Activated T-helper 9 cell treated with anti-CD3 and anti-CD28 coated beads, Interleukin-2, amount 50 U/mL, for 16 hours (primary cell): Measurements from ENCODE around the gene SIRT7.
"Not testable (repeated sequence)": the region's sequence is repeated elsewhere in the genome, so short reads cannot be mapped to it uniquely, and the experiment has no call there.

Experiments used
- DNase-seq: peaks from one replicate; pipeline ENCODE4 v3.0.0-alpha.2; 2020; ENCODE audit warnings: low read depth

Gene SIRT7

GRCh38 chr17:81954131-81955057 lies 36.4 kb upstream of the SIRT7 start:
- DNase-seq, result no peak

DNA sequence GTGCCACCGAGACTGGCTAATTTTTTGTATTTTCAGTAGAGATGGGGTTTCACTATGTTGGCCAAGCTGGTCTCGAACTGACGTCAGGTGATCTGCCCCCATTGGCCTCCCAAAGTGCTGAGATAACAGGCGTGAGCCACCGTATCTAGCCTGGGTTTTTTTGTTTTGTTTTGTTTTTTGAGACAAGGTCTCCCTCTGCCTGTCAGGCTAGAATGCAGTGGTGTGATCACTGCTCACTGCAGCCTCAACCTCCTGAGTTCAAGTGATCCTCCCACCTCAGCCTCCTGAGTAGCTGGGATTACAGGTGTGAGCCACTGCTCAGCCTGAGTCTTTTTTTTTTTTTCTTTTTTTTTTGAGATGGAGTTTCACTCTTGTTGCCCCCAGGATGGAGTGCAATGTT lies 35.5 kb upstream of the SIRT7 start:
- DNase-seq, result not testable (repeated sequence)

DNA sequence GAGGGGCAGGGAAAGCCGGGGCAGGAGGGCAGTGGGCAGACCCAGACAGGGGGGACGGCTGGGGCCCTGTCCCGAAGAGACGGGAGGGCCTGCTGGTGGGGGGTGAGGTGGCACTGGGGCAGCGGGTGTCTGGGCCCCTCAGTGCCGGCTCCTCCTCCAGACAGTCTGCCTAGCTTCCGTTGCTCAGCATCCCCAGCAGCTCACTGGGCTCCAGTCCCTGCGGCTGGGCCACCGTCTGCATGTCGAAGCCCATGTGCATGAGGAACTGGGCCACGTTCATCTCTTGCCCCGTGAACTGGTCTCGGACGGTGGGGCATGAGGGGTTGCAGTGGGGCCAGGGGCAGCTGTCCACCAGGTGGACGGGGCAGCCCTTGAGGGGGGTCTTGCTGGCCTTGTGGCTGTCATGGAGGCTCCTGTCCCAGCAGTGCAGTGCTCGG lies 34.8 kb upstream of the SIRT7 start:
- no peak for DNase-seq

GRCh38 chr17:81951785-81952684 lies 34.1 kb upstream of the SIRT7 start:
- no peak for DNase-seq

- DNase-seq, result no peak
Observed at GRCh38 chr17:81950501-81950900, 32.5 kb upstream of the SIRT7 start.

DNA sequence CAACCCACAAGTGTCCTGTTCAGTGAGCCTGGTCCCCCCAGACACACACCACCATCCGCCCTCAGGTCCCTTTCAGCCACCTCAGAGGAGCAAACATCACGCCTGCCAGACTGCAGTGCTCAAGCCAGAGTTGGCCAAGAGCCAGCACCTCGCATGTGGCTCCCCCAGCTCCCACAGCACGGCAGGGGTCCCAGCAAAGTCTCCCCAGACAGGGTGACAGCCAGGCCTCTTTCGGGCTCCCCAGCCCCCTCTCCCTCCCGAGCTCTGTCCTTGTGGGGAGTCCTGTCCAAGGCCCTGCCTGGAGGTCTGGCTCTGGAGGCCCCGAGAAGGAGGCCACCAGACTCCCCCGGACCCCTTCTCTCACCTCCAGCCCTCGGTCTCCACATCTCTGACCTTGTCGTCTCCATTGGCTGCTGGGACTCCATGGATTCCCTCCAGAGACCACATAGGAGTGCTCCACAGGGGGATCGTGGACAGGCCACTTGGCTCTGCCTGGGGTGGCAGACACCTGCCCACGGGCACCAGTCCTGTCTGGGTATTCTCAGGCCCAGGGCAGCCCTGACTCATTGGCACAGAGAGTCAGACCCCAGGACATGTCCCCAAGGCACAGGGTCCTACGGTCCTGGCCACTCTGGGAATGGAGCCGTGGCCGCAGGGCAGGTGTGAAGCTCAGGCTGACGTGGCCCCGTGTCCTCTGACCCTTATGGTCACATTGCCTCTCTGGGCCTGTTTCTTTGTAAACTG lies 30.8 kb upstream of the SIRT7 start:
- DNase-seq, result no peak

DNA sequence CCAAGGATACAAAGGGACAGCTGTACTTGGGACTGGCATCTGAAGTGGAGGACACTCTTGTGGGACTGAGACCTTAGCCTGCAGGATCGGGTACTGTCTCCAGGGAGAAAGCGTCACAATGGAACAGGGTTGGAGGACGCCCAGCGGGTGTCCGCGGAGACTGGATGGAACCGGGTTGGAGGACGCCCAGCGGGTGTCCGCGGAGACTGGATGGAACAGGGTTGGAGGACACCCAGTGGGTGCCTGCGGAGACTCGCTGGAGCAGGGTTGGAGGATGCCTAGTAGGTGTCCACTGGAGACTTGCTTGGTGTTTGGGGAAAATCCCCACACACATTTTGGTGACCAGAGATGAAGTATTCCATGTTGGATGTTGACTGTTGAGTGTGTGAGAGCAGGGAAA lies 29.2 kb upstream of the SIRT7 start, which contains the start of gene MYADML2:
TSS of gene MYADML2 (minus strand) at position 45 of the 400 bp plus-strand sequence. CDS start 5,492 bp downstream, outside the sequence.
- no peak for DNase-seq

- DNase-seq, result no peak
Observed at GRCh38 chr17:81944858-81945257, 26.9 kb upstream of the SIRT7 start.

DNA sequence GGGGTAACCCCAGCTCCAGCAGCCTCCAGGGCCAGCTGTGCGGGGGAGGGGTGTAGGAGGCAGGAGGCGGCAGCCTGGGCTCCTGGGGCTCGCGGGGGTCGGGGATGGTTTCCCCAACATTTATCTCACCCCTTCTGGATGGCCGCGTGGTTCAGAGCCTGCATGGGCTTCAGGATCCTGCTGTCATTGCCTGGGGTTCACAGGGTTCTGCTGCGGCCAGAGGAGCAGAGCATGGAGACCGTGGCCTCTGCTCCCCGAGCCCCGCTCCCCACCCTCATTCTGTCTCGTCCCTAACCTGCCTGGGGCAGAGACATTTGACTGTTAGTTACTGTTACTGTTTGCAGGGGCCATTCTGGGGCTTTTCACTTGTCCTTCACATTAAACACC lies 24.2 kb upstream of the SIRT7 start:
- DNase-seq, result no peak

DNA sequence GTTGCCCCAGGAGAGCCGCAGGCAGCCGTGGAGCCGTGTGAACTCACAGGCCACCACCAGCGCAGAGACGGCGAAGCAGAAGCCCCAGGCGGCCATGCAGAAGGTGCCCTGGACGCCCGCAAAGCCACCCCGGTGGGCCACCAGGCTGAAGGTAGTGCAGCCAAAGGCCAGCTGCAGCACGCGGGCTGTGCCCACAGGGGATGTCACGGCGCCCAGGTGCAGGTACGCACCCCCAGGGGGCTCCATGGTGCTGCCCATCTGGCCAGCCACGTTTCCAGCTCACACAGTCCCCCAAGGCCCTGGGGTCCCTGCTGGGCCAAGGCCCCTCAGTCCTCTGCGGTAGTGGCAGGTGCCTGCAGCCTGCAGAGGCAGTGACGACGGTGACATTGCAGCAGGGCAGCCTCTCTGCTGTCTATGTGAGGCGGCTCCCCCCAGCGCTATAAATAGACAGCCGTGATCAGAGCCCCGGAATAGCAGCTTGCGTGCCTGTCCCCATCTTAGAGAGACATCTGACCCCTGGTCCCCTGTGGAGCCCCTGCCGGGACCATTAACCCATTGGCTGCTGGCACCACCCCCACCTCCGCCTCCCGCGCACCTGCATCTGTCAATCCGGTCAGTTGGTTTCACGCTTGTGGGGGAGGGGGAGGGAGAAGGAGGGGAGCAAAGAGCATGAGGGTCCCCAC lies 23.6 kb upstream of the SIRT7 start:
- DNase-seq, result no peak

DNA sequence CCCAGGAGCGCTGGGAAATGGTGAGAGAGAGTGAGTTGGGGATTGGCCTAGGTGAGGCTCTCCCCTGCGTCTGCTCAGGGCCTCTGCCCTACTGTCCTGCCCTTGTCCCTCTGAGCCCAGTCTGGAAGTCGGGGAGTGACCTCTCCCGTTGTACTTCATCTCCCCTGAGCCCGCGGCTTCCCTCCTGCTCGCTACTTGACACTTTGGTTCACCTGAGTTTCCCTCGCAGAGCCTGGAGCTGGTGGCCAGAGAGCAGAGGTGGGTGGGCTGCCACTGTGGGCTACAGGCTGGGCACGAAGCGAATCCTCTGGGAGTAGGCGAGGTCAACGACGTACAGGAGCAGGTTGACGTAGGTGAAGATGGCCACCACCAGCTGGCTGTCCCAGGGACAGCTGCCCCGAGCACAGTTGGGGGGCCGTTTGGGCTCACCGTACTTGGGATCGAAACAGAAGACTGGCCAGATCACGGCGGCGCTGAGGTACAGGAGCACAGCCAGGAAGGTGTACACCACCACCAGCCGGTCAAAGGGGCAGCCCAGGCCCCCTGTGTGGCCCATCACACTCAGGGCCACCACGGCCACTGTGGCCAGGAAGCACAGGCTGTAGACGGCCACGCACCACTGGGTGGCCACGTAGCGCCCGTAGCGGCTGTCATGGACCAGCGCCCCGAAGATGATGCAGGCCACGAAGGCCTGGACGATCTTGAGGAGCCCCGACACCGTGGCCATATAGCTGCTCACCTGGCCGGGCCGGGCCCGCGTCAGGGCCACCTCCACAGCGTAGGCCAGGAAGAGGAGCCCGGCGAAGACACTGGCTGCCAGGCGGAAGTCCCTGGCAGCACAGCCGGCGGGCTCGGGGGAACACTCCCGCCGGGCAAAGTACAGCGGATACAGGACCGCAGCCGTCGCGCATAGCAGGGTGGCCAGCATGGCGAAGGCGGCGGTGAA lies 22.8 kb upstream of the SIRT7 start:
- DNase-seq, result no peak

DNA sequence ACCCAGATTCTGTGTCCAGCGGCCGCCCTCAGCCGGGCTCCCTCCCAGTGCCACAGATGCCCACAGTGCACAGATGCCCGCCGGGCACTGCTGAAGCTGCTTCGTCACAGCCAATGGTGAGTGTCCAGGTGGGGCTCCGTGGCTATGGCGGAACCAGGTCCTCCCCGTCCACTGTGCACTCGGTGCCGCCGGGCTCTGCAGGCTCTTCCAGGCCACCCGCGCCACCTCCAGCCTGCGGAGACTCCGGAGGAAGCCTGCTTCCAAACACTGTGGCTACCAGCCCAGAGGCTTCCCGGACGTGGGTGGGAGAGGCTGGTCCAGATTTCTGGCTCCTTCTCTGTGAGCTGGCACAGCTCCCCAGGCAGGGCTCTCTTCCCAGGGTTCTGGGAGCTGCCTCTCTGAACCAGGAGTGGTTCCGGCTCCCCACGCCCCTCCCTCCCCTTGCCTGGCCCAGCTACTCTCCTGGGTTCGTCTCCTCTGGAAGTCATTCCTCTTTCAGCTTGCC lies 22.0 kb upstream of the SIRT7 start:
- no peak for DNase-seq

- no peak for DNase-seq
Observed at GRCh38 chr17:81939218-81939617, 21.2 kb upstream of the SIRT7 start.

GRCh38 chr17:81935709-81936084 lies 17.7 kb upstream of the SIRT7 start:
- no peak for DNase-seq

GRCh38 chr17:81934850-81935708 lies 17.1 kb upstream of the SIRT7 start:
- no peak for DNase-seq

- no peak for DNase-seq
Observed at GRCh38 chr17:81934098-81934757, 16.3 kb upstream of the SIRT7 start.

- no peak for DNase-seq
Observed at GRCh38 chr17:81933178-81933699, 15.3 kb upstream of the SIRT7 start.

- DNase-seq, result no peak
Observed at GRCh38 chr17:81932333-81932983, 14.5 kb upstream of the SIRT7 start.
